ENCODE measurements around the gene ZNF580.

The ZNF580 gene

GRCh38 chr19:55644842-55645511, 4.2 kb downstream of the ZNF580 start:
- TF ChIP-seq TCF4 (CRISPR knock-in tag; IDR thresholded peaks at IDR 0.05; ENCODE audit: borderline replicate concordance) (no peak), ISL1 (CRISPR knock-in tag; IDR thresholded peaks at IDR 0.05) (no peak), PPARA (CRISPR knock-in tag; IDR thresholded peaks at IDR 0.05; ENCODE audit: borderline replicate concordance) (no peak), RARB (CRISPR knock-in tag; IDR thresholded peaks at IDR 0.05) (no peak)
- no peak for ATAC-seq

GRCh38 chr19:55645512-55645881, 4.7 kb downstream of the ZNF580 start:
- no peak for ATAC-seq
- no peak for TF ChIP-seq ZNF565 (CRISPR knock-in tag; conservative IDR thresholded peaks at IDR 0.05; ENCODE audit: low read depth)
- TF ChIP-seq PPARA (CRISPR knock-in tag; IDR thresholded peaks at IDR 0.05; ENCODE audit: borderline replicate concordance) = no peak
- TF ChIP-seq ESRRG (CRISPR knock-in tag; IDR thresholded peaks at IDR 0.05) = no peak
- no peak for TF ChIP-seq ISL1 (CRISPR knock-in tag; IDR thresholded peaks at IDR 0.05)
- no peak for TF ChIP-seq CSRNP3 (CRISPR knock-in tag; IDR thresholded peaks at IDR 0.05)
- no peak for TF ChIP-seq CSDC2 (CRISPR knock-in tag; IDR thresholded peaks at IDR 0.05)
- no peak for TF ChIP-seq PATZ1 (CRISPR knock-in tag; IDR thresholded peaks at IDR 0.05; ENCODE audit: borderline replicate concordance)
- no peak for TF ChIP-seq BACH2 (CRISPR knock-in tag; IDR thresholded peaks at IDR 0.05; ENCODE audit: borderline replicate concordance)
- TF ChIP-seq ARNTL (CRISPR knock-in tag; IDR thresholded peaks at IDR 0.05; ENCODE audit: borderline replicate concordance, low read depth) = no peak
- TF ChIP-seq POU6F1 (CRISPR knock-in tag; IDR thresholded peaks at IDR 0.05; ENCODE audit: borderline replicate concordance, low read depth) = no peak
- TF ChIP-seq ZNF8 (CRISPR knock-in tag; IDR thresholded peaks at IDR 0.05) = no peak
- TF ChIP-seq OSR1 (CRISPR knock-in tag; IDR thresholded peaks at IDR 0.05) = no peak
- TF ChIP-seq SNAI2 (CRISPR knock-in tag; IDR thresholded peaks at IDR 0.05) = no peak
- TF ChIP-seq TOX (CRISPR knock-in tag; IDR thresholded peaks at IDR 0.05; ENCODE audit: borderline replicate concordance) = no peak
- TF ChIP-seq TSHZ2 (CRISPR knock-in tag; IDR thresholded peaks at IDR 0.05) = no peak
- no peak for TF ChIP-seq ZNF70 (CRISPR knock-in tag; IDR thresholded peaks at IDR 0.05)
- TF ChIP-seq CREB5 (CRISPR knock-in tag; IDR thresholded peaks at IDR 0.05; ENCODE audit: low read depth) = no peak

- no peak for TF ChIP-seq TCF4 (CRISPR knock-in tag; IDR thresholded peaks at IDR 0.05; ENCODE audit: borderline replicate concordance)
- TF ChIP-seq RARB (CRISPR knock-in tag; IDR thresholded peaks at IDR 0.05) = no peak
- no peak for TF ChIP-seq ZNF8 (CRISPR knock-in tag; IDR thresholded peaks at IDR 0.05)
- ATAC-seq = no peak
Observed at GRCh38 chr19:55646889-55647731, 6.3 kb downstream of the ZNF580 start.
